Activated T-helper 9 cell treated with anti-CD3 and anti-CD28 coated beads, Interleukin-2, amount 50 U/mL, for 16 hours (primary cell): Measurements from ENCODE around the gene RNF130.
"Not testable (repeated sequence)": the region's sequence is repeated elsewhere in the genome, so short reads cannot be mapped to it uniquely, and the experiment has no call there.

Source experiments
- DNase-seq: peaks from one replicate; pipeline ENCODE4 v3.0.0-alpha.2; 2020; ENCODE audit warnings: low read depth

The RNF130 gene

DNA sequence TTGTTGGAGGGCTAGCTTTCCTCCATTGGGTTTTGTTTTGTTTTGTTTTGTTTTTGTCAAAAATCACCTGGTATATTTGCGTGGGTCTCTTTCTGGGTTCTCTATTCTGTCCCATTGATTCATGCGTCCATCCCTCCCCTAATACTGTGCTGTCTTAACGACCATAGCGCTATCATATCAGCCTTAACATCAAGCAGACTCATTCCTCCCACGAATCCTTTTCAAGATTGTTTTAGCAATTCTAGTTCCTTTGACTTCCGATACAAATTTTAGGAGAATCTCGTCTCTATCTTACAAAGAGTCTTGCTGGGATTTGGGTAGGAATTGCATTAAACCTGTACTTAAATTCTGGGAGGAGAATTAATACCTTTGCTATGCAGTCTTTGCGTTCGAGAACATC lies 31.1 kb upstream of the RNF130 start:
- no peak for DNase-seq

DNA sequence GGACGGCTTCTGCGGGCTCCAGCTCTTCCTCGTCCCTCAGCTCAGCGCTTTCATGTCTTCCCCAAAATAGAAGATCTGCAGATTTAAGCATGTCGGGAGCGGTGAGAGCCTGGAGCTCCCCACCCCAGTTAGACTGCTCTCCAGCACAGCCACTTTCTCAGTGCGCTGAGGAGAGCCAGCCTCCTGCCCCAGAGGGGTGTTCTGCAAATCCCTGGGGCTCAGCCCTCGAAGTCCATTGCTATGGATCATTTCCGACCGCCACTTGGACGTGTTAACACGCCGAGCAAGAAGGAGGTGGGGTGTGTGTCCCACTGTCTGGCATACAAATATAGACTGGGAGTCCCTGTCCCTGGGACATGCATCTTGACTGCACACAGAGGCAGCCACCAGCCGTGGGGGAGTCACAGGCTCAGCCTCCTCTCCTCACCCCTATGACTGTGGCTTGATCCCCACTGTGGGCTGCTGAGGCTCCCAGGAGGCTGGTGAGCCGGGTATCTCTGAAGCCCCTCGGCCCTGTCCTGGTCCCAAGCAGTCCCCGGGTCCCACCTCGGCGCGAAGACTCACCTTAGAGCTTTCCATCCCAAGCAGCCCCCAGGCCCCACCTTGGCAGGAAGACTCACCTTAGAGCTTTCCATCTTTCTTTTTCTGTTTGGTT lies 30.0 kb upstream of the RNF130 start:
- DNase-seq, result no peak

DNA sequence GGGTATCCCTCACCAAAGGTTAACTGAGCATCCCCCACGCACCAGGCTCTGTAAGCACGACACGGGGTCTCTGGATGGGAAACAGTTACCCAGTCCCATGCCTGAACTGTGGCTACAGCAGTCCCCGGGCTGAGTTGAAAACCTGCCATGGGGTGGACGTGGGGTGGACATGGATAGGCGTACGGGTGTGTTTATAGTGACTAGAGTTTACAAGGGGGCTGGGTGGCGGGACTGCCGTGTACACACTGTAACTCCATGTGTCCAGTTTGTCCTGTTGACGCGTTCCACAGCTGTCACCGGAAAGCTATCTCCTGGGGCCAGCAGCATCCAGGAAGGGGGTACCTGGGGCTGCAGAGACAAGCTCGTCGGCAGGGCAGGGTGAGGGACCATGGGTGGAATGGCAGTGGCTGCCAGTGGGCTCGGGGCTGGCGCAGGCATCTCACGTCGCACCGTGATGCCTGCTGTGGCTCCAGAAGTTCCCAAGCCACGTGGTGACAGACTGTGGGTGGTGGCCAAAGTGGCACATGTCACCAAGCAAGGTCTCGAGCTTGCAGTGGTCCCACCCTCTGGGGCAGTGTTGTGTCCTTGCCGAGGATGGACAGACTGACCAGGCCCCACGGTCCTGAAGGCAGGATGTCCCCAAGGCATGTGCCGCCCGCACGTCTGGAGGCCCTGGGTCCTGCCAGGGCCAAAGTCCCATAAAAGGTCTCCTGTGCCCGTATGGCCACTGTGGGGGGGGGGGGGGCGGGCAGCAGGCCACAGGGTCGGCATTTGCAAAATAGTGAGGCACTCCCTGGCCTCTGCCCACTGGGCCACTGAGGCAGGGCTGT lies 29.3 kb upstream of the RNF130 start:
- DNase-seq, result no peak

DNA sequence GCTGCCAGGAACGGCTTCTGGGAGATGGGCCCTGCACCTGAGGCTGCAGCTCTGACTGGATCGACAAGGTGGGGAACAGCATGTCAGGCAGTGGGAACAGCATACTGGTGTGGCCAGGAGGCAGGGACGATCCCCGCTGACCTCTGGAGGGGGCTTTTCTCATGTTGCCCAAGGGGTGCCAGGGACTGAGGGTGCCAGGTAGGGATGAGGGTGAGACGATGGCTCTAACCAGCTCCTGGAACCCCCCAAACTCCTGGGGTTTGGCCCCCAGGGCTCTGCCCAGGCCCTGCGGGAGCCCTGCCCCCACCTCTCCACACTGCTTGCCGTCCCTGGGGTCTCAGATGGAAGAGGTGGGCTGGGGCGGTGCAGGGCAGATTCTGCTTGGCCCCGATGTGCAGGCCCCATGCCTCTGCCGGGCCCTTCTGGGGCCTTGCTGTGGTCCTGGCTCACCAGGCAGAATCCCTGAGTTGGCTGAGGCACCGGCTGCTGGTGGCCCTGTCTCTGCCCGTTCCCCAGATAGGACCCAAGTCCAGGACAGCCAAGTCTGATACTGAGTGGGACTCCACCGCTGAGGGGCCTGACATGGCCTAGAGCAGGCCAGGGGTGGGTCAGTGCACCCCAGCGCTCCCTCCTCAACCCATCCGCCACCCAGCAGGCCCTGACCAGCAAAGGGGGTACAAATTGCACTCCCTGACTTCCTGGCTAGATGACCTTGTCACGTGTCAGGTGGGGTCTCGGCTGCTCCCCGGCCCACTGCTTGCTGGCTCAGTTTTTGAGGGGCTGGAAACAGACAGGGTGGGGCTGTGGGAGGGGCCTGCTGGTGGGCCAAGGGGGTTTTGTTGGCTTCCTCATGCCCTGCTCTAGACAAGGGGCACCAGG lies 28.4 kb upstream of the RNF130 start:
- no peak for DNase-seq

DNA sequence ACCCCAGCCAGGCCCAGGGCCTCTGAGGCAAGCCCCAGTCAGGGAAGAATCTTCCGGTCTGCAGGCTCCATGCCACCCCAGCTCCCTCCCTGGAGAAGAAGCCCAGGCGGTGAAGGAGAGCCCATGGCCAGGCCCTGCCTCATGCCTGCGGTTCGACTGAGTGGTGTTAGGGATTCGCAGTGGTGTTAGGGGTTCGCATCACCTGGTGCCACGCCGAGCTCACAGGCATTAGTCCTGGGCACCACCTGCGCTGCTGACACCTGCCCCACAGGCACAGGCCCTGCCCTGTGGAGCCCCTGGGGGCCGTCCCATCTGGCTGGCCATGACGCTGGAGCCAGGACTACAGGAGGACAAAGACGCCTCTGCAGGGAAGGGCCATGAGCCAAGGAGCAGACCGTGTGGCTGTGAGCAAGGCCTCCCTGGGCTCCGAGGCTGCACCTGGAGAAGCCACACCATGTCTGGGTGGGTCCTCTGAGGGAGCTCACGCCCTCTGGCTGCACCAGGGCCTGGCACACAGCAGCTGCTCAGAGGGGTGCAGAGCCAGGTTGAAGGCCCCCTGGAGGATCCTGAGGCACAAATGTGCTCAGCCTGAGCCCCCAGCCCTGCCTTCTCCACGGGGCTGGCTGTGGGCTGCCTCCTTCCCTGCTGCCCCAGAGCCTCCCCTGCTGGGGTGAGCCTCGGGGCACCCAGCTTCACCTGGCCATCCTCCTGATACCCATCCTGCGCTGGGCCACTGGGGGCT lies 27.6 kb upstream of the RNF130 start:
- no peak for DNase-seq

DNA sequence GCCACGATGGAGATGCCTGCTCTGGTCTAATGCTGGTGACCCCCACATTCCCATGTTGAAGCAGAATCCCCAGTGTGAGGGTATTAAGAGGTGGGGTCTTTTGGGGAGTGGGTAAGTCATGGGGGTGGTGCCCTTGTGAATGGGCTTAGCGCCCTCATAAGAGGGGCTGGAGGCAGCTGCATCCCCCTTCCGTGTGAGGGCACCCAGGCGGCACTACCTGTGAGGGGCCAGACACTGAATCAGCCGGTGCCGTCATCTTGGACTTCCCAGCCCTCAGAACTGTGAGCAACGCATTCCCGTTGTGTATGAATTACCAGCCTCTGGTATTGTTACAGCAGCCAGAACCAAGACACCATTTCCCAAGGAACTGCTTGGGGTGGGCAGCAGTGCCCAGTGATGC lies 27.0 kb upstream of the RNF130 start:
- DNase-seq, result no peak

DNA sequence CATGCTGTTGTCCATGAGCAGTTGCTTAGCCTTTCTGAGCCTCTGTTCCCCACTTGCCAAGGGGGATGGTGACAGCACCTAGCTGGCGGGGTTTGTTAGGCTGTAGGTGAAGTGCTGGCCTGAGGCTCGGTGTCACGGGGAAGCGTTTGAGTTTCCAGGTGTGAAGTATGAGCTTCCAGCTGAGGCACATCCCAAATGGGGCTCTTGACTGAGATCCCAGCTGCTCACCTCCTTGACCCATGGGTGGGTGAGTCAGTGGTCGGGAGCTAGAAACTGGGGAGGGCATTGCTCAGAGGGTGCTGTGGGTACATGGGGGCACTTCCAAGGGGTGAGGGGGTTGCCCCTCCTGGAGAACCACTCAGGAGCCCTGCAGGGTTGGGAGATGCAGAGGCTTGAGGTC lies 26.4 kb upstream of the RNF130 start:
- no peak for DNase-seq

DNA sequence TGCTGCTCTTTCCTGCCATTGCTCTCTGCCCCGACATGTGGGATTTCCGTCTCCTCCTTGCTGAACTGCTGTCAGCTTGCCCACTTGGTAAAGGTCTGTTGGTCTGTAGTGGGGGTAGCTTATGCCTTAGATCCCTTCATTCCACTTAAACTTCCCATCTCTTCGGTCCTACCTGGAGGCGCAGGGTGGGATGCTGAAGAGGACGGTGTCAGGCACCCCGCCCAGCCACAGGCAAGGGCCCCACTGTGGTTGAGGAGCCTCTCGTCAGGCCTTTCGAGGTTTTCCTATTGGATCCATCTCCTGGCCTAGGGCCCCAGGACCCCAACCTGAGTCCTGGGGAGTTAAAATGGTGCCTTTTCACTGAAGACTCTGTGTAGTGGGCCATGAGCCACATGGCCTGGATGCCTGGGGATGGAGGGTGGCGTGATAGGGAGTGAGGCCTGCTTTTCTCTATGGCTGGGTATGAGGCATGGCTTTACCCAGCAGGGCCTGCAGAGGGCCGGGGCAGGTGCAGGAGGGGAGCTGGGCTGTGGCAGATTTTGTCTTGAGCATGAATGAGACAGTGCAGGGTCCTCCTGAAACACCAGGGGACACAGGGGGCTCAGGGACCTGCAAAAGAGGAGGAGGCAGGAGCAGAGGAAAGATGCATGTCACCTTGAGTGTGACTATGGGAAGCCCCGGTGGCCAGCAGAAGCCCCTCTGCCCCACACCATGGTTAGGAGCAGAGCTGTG lies 25.8 kb upstream of the RNF130 start:
- DNase-seq, result no peak

DNA sequence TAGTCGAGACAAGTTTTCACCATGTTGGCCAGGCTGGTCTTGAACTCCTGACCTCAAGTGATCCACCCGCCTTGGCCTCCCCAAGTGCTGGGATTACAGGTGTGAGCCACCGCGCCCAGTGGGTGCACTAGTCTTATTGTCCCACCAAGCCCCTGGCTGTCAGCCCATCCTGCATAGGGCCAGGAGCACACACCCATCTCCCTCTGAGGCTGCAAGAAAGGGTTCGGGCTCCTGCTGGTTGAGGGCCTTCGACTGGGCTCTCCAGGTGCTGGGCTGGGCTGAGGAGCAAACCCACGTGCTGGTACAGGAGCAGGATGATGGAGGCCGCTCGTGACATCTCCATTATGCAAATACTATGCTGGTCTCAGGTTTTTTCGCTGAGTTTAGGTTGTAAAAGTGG lies 25.1 kb upstream of the RNF130 start:
- DNase-seq, result no peak

DNA sequence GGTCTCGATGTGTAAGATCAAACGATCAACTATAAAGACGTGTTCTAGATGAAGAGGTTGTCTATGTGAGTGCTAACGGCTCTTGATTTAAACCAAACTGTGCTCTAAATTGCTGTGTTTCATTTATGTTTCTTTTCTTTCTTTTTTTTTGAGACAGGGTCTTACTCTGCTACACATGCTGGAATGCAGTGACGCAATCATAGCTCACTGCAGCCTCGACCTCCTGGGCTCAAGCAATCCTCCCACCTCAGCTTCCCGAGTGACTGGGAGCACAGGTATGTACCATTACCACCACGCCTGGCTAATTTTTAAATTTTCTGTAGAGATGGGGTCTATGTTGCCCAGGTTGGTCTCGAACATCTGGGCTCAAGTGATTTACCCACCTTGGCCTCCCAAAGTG lies 24.0 kb upstream of the RNF130 start:
- DNase-seq, result no peak

DNA sequence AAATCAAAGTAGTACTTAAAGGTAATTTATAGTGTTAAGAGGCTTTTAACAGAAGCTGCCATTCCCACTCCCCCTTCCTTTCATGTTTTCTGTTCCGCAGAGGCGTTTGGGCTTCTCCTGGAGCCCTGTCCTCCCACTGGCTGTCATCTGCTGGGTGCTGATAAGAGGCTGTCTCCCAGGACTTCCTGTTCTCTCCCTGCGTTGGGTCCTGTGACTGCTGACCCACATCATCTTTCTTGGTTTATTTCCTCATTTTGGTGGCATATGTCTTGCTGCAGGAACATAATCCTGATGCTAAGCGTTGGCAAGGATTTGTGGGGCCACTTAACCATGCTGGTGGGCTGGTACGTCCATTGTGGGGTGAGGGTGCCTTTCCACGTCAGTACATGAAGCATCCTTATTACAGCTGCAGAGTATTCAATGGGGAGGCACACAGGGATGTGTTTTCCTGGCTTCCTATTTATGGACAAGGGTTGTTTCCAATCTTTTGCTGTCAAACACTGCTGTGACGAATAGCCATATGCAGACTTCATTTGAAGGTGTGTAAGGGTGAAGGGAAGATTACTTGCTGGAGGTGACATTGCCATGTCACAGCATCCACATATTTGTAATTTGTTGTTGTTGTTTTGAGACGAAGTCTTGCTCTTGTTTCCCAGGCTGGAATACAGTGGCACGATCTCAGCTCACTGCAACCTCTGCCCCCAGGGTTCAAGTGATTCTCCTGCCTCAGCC lies 22.3 kb upstream of the RNF130 start:
- no peak for DNase-seq

DNA sequence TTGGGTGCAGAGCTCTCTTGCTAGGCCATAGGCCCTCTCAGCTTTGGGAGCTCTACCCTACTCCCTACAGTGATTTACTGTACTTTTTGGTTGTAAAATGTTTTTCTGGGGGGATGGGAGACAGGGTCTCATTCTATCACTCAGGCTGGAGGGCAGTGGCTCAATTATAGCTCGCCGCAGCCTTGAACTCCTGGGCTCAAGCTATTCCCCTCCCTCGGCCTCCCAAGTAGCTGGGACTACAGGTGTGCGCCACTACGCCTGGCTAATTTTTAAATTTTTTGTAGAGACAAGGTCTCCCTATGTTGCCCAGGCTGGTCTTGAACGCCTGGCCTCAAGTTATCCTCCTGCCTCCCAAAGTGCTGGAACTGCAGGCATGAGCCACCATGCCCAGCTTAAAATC lies 21.7 kb upstream of the RNF130 start:
- no peak for DNase-seq

DNA sequence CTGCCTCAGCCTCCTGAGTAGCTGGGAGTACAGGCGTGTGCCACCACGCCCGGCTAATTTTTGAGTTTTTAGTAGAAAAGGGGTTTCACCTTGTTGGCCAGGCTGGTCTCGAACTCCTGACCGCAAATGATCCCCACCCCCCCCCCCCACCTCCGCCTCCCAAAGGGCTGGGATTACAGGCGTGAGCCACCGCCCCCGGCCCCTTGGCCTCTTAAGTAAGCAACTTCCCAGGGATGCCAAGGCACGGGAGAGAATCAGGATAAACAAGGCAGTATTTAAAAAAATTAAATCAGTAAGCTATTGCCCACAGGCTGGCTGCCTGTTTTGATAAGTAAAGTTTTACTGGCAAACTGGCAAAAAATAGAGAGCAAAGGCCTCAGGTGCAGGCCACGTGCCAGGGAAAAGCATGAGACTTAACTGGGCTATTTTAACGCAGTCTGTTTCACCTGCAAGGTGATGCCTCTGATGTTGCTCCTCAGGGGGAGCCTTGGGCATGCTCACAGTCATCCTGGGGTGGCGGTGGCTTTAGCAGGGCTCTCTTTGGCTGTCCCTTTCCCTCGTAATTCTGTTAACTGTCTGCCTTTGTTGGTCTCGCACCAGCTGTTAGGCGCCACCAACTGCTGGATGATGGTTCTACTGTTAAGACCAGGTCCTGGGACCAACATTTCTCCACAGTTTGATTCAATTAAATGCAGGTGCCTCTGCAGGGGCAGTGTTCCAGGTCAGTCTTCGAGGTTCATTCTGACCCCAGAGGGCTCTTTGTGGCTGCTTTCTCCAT lies 19.4 kb upstream of the RNF130 start:
- no peak for DNase-seq

DNA sequence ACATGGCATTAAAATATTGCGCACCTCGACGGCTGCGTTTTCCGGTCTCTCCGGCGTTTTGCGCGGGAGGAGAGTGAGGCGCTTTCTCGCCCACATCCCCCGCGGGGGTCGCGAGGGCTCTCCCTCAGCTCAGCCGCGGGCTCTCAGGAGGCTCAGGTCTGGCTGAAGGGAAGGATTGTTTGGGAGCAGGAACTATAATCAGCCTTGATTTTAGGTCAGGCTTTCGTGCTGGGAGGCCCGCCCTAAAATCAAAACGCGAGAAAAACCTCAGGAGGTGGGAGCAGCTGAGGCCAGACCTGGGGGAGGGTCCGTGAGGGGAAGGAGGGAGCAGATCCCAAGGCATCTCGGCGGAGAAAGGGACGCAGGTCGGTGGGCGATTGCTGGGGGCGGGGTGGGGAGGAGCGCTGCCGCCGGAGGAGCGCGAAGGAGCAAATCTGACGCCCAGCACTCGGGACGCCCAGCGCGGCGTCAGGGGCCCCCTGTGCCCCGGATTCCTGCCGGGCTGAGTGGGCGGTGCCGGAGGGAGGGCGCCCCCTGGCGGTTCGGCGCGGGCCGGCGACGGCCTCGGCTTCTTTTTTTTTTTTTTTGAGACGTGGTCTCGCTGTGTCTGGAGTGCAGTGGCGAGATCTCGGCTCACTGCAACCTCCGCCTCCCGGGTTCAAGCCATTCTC lies 18.7 kb upstream of the RNF130 start:
- peak; percentile 70 for DNase-seq

DNA sequence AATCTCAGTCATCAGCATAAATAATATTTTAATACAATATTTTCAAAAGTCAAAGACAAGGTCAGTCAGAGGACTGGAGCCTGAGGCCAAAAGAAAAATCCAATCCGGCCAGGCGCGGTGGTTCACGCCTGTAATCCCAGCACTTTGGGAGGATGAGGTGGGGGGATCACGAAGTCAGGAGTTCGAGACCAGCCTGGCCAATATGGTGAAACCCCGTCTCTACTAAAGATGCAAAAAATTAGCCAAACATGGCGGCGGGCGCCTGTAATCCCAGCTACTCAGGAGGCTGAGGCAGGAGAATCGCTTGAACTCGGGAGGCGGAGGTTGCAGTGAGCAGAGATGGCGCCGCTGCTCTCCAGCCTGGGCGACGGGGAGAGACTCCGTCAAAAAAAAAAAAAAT lies 18.1 kb upstream of the RNF130 start:
- not testable (repeated sequence) for DNase-seq

DNA sequence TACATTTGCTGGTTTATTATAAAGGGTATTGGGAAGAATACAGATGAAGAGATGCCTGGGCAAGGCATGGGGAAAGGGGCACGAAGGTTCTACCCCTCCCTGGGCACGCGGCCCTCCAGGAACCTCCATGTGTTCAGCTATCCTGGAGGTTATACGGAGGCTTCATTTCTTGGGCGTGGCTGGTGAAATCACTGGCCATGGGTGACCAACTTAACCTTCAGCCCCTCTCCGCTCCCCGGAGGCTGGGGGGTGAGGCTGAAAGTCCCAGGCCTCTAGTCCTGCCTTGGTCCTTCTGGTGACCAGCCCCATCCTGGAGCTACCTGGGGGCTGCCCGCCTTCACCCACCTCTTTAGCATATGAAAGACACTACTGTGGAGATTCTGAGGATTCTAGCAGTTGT lies 17.0 kb upstream of the RNF130 start:
- DNase-seq, result no peak

DNA sequence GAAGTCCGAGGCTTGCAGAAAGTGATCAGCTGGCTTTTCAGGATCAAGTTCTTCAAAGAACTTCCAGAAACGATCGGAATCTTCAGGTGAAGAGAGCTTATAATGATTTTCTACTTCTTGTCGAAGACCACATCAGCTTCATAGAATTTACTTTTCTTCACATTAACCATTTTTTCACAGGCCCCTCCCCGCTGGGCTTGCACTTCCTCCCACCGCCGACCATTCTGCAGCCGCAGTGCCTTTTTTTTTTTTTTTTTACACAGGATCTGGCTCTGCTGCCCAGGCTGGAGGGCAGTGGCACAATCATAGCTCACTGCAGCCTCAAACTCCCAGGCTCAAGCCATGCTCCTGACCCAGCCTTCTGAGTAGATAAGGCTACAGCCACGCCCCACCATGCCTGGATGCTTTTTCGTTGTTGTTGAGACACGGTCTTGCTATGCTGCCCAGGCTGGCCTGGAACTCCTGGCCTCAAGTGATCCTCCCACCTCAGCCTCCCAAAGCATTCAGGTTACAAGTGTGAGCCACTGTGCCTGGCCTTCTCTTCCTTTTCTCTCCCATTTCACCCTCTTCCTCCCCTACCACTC lies 15.3 kb upstream of the RNF130 start:
- DNase-seq, result no peak

DNA sequence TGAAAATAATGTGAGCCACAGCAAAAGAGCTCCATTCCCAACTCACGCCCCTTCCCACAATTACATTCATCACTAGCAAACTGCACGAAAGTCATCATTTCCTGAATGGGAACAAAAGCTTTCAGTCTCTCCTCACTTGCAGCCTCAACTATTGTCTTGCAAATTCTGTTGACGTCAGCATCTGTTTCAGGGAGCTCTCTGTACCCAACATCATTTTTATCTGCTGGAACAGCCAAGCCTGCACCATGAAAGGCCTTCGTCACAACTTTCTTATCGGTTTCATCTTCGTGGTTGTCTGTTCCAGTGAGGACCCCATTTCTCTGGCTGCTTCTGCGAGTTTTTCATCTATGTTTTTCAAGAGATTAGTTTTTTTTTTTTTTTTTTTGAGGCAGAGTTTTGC lies 14.3 kb upstream of the RNF130 start:
- DNase-seq, result no peak
